Activated CD8-positive, alpha-beta memory T cell treated with anti-CD3 and anti-CD28 coated beads, Interleukin-2, amount 50 U/mL, for 4 hours (primary cell): Measurements from ENCODE around the gene SLC12A9.

Experiments
- DNase-seq: peaks from one replicate; pipeline ENCODE4 v3.0.0-alpha.2; 2020

The SLC12A9 gene

DNA sequence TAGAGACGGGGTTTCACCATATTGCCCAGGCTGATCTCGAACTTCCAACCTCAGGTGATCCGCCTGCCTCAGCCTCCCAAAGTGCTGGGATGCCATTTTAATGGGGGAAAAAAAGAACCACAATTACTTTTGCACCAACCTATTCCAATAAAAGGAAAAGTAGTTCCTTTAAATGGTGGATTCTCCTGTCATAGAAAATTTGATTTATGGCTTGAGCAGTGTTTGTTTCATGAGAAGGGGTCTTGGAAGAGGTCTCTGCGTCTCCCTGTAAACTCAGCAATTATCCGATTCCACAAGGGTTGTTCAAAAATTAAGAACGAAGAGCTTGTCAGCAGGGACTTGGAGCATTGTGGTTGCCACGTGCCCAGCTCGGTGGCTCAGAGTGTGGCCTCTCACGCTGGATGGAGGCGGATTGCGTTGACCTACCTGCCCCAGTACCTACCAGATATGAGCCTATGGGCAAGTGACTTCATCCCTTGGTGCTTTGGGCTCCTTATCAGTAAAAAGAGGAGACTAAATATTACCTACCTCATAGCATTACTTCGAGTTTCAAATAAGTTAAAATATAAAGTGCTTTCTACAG is 11.8 kb downstream of the SLC12A9 start:
- DNase-seq = no peak

DNA sequence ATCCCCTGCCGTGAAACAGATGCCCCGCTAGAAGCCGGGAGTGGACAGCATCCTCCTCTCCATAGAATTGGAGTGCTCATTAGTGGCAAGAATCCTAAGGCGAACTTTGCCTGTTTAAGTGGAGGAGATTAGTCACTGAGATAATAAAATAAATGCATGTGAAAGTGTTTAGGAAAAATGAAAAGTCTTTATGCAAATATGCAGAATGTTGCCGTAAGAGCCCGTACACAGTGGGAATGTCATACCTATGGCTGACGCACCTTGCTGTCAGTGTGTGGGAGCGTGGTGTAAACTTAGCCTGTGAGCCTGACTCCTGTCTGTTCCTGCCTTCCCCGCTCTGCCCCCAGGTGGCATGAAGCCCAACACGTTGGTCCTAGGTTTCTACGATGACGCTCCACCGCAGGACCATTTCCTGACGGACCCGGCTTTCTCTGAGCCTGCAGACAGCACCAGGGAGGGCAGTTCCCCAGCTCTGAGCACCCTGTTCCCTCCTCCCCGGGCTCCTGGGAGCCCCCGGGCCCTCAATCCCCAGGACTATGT is 12.9 kb downstream of the SLC12A9 start:
- no peak for DNase-seq

DNA sequence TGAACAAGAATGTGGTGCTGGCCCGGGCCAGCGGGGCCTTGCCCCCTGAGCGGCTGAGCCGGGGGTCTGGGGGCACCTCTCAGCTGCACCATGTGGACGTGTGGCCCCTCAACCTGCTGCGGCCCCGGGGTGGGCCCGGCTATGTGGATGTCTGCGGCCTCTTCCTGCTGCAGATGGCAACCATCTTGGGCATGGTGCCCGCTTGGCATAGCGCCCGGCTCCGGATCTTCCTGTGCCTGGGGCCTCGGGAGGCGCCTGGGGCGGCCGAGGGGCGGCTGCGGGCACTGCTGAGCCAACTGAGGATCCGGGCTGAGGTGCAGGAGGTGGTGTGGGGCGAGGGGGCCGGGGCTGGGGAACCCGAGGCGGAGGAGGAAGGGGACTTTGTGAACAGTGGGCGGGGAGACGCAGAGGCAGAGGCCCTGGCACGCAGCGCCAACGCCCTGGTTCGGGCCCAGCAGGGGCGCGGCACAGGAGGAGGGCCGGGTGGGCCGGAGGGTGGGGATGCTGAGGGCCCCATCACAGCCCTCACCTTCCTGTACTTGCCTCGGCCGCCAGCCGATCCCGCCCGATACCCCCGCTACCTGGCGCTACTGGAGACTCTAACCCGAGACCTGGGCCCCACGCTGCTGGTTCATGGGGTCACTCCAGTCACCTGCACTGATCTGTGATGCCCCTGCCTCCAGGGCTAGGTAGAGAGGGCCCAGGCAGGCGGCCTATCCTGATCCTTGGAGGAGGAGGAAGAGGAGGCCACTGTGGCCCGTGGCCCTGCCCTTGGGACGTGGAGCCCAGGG is 13.6 kb downstream of the SLC12A9 start:
- peak; percentile 37 for DNase-seq

DNA sequence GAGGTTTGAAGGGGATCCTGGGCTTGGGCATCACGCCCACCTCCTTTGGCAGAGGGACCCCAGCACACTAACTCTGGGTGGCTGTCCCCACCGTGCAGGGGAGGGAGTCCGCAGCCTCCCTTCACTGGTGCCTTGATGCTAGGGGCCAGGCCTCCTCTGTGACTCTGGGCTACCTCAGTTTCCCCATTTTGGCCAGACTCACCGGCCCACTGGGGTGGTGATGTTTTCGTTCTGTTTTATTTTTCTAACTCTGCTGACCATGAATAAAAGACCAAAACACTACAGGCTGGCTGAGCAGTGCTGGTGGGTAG is 14.2 kb downstream of the SLC12A9 start:
- no peak for DNase-seq

DNA sequence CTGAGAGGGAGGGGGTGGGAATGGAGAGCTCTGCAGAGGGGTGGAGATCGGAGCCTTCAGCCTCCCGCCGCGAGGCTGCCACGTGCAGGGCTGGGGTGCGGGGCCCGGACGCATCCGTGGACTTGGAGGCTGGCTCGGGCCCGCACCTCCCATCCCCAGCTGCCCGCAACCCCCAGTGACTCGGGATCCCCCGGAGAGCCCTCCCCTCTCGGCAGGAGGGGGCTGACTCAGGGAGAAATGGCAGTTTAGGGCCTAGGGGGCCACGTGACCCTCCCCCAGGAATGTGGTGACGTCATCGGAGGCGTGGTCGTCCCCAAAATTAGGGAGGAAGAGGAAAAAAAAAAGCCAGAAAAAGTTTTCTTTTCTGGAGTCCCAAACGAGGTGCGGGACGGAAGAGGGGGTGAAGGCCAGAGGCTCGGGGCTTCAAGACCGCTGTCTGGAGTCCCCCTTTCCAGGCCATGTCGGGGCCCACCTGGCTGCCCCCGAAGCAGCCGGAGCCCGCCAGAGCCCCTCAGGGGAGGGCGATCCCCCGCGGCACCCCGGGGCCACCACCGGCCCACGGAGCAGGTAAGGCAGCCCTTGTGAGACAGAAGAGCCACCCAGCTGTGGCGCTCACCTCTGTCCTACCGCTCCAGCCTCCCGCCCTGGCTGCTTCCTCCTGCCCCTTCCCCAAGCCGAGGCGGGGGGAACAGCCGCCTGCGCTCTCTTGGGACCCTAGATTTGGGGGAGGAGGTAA is 14.7 kb downstream of the SLC12A9 start, which contains the start of gene TRIP6:
TRIP6 (plus strand) TSS at position 348 of the 736 bp plus-strand sequence; CDS start at position 459, 111 bp downstream.
- DNase-seq = peak; percentile 71

DNA sequence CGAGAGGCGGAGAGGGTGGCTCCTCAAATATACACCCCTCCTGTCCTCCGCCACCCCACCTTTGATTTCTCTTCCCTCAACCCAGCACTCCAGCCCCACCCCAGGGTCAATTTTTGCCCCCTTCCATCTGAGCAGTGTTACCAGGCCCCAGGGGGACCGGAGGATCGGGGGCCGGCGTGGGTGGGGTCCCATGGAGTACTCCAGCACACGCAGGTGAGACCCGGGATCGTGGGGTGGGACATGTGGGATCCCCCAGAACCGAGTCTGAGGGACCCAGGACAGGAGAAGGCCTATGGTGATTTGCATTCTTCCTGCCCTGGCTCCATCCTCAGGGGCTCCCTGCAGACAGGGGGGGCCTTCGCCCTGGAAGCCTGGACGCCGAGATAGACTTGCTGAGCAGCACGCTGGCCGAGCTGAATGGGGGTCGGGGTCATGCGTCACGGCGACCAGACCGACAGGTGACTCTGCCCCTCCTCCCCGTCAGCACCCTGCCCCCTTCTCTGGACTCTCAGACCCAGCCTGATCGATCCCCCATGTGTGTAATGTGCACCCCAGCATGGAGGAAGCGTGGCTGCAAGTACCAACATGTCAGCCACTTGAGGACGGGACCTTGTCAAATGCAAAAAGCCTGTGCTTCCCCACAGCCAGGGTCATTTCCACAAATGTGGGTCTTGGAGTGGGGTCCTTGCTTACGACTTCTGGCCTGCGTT is 15.4 kb downstream of the SLC12A9 start:
- DNase-seq = no peak

DNA sequence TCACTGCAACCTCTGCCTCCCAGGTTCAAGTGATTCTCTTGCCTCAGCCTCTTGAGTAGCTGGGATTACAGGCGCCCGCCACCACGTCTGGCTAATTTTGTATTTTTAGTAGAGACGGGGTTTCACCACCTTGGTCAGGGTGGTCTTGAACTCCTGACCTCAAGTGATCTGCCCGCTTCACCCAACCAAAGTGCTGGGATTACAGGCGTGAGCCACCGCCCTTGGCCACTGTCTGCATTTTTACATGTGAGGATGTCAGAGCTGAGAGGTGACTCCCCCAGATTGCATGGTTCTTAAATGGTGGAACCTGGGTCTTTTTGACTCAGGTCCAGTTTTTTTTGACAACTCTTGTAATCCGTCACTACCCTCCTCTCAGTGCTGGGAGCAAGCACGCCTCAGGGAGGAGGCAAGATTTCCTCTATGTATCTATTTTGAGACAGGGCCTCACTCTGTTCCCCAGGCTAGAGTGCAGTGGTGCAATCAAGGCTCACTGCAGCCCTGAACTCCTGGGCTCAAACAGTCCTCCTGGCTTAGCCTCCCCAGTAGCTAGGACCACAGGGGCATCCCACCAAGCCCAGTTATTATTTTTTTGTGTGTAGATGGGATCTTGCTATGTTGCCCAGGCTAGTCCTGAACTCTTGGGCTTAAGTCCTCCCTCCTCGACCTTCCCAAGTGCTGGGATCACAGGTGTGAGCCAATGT is 21.2 kb downstream of the SLC12A9 start:
- no peak for DNase-seq

DNA sequence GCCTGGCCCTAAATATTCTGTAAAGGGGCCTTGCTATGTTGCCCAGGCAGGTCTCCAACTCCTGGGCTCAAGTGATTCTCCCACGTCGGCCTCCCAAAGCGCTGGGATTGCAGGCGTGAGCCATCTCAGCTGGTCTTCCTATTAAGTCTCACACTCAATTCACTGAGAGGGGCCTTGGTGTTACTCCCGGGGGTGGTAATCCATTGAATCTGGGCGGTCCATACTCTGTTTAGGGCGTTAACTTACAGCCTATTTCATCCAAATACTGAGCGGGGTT is 21.7 kb downstream of the SLC12A9 start:
- DNase-seq = no peak

DNA sequence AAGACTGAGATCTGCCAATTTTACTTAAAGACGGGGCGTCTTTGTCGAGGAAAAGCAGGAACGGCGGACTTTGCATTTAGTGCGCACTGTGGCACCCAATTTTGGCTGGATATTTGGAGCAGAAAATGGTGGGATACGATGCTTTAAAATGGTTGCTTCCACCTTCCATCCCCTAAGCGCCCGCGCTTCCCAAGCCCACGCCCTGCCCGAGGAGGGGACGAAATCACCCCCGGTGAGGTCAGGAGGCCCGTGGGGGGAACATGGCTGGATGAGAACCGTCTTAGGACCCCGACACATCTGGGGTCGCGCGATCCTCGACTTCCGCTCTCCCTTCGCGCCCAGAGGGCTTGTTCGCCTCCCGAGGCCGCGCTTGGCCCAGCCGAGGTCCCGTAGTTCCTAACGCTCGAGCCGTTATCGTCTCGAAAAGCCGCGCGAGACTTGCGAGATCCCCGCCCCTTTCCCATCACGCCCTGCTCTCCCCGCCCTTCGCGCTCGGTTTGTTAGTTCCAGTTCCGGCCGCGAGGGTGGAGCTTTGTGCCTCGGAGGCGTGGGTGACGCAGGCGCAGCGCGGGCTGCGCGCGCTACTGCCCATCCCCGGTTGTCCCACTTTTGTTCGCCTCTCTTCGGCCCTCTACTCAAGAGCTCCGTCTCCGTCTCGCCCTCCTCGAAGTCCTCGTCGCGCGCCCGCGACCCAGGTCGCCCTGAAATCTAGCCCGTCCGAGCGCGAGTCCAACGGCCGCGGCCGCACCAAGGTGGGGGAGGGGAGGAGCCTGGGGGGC is 22.3 kb downstream of the SLC12A9 start, which contains the start of gene SRRT:
SRRT (plus strand) TSS at position 527 of the 779 bp plus-strand sequence. CDS start 488 bp downstream, outside the sequence.
- peak; percentile 98 for DNase-seq

DNA sequence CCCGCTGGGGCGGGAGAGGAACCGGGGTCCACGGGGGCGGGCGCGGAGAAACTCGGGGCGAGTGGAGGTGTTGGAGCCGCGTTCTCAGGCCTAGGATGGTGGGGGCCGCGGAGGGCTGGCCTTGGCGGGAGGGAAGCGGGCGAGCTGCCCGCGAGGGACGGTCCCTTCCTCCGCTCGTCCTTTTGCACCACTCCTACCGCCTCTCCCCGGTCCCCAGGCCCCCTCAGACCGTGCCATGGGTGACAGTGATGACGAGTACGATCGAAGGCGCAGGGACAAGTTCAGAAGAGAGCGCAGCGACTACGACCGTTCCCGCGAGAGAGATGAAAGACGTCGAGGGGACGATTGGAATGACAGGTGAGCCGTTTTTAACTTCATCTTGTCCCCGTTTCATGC is 22.8 kb downstream of the SLC12A9 start:
- no peak for DNase-seq

DNA sequence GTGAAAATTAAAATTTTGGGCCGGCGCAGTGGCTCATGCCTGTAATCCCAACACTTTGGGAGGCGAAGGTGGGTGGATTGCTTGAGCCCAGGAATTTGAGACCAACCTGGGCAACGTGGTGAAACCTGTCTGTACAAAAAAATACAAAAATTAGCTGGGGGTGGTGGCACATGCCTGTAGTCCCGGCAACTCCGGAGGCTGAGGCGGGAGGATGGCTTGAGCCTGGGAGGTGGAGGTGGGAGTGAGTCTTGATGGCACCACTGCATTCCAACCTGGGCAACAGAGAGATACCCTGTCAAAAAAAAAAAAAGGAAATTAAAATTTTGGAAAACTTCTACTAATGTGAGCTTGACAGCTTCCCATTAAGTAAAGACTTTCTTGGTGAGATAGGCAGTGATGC is 25.5 kb downstream of the SLC12A9 start:
- DNase-seq = no peak

DNA sequence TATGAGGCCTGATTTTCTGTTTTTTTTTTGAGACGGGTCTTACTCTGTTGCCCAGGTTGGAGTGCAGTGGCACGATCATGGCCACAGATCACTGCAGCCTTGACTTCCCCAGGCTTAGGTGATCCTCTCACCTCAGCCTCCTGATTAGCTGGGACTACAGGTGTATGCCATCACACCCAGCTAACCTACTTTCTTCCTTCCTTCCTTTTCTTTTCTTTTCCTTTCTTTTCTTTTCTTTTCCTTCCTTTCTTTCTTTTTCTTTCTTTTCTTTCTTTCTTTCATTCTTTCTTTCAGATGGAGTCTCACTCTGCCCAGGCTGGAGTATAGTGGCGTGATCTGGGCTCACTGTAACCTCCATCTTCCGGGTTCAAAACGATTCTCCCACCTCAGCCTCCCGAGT is 26.2 kb downstream of the SLC12A9 start:
- DNase-seq = no peak

DNA sequence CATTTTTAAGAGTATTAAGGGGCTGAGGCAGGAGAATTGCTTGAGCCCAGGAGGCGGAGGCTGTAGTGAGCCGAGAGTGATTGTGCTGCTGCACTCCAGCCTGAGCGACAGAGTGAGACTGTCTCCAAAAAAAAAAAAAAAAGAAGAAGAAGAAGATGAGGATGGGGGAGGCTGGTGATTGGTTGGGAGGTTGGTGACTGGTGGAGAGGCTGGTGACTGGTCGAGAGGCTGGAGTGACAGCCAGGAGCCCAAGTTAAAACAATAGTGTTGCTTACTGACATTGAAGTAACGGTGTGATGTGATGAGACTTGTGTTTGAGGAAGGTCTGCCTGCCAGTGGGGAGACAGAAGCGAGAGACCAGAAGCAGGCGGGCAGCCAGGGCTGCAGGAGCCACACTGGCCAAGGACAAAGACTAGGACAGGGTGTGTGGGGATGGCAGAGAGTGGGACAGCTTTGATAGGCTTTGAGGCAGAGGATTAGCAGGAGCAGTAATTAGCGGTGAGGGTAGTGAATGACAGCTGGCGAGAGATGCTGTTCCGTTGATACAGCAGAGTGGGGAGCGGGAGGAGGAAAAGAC is 27.3 kb downstream of the SLC12A9 start:
- DNase-seq = no peak

DNA sequence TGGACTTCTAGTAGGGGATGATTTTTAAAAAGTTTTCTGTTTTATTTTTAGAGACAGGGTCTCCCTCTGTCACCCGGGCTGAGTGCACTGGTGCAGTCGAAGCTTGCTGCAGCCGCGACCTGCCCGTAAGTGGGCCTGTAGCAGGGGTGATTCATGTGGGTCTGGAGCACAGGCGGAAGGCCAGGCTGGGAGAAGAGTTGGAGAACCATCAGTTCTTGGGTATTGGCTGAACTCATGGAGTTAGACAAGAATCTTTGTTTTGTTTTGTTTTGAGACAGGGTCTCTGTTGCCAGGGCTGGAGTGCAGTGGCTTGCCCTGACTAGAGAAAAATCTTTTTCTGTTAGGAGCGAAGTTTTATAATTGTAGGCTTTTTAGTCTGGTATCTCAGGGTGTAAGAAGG is 28.1 kb downstream of the SLC12A9 start:
- DNase-seq = no peak

DNA sequence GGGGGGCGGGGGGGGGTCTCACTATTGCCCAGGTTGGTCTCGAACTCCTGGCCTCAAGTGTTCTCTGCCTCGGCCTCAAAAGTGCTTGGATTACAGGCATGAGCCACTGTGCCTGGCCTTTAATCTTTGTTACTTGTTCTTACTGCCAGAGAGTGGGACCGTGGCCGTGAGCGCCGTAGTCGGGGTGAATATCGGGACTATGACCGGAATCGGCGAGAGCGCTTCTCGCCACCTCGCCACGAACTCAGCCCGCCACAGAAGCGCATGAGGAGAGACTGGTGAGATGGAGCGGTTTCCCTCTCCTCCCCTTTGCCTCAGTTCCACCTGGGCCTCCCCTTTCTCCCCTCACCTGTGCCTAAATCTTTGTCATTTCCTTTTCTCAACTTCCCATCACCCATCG is 28.6 kb downstream of the SLC12A9 start:
- DNase-seq = no peak

DNA sequence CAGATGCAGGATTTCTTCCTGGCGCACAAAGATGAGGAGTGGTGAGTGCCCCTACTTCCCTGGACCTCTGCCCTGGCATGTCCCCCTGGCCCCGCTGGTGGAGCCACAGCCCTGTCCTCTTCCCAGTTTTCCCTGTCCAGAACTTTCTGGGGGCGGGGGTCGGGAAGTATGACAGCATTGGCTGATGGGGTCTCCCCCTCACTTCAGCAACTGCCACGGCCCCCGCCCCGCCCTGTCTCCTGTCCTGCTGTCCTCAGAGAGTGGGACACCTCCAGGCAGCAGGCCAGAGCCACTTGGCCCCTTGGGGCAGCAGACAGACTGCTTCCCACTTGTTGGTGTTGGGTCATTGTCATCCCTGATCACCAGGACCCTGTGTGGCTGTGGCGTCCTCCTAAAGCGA is 29.7 kb downstream of the SLC12A9 start:
- DNase-seq = no peak

DNA sequence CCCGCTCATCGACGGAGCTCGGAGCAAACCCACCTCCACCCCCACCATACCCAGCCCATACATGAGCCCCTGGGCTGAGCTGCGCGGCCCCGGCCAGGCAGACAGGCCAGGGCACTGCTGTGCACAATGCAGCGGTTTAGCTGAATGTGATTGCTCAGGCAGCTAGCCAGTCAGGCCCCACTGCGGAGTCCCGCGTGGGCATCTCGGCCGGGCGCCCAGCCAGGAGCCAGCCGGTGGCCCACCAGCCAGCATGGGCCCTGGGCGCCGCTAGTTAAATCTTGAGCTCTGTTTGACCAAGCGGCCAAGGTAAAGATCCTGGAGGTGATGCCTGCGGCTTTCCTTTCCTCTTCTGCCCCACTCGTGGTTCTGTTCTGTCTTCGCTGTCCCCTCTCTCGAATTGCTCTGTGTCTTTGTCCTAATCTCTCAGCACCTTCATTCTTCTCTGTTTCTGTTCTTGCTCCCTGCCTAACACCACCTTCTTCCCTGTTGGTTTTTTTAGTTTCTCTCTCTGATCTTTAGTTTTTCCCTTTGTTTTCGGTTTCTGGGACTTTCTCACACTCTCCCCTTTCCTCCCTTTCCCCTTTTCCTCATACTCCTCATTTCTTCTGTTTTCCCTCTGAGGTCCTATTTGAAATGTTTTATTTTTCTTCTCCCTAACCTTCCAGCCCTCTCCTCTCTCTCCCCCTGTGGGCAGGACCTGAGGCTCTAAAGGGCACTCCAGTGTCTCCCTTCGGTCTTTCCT is 30.4 kb downstream of the SLC12A9 start:
- DNase-seq = no peak

DNA sequence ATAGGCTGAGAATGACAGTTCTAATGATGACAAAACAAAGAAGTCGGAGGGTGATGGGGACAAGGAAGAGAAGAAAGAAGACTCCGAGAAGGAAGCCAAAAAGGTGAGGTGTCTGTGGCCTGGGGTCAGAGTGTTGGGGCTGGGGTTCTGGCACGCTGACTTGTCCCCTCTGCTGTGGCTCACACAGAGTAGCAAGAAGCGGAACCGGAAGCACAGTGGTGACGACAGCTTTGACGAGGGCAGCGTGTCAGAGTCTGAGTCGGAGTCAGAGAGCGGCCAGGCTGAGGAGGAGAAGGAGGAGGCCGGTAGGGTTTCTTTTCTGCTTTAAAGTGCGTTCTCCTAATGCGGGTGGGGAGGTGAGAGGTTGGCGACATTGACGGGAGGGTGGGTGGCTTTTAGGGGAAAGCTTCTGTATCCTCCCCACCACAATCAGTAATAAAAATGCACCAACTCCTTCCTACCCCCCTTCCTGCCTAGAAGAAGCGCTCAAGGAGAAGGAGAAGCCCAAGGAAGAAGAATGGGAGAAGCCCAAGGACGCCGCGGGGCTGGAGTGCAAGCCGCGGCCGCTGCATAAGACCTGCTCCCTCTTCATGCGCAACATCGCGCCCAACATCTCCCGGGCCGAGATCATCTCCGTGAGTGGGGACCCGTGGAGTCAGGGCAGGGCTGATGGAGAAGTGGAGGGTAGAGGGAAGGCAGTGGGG is 32.4 kb downstream of the SLC12A9 start:
- peak; percentile 50 for DNase-seq

DNA sequence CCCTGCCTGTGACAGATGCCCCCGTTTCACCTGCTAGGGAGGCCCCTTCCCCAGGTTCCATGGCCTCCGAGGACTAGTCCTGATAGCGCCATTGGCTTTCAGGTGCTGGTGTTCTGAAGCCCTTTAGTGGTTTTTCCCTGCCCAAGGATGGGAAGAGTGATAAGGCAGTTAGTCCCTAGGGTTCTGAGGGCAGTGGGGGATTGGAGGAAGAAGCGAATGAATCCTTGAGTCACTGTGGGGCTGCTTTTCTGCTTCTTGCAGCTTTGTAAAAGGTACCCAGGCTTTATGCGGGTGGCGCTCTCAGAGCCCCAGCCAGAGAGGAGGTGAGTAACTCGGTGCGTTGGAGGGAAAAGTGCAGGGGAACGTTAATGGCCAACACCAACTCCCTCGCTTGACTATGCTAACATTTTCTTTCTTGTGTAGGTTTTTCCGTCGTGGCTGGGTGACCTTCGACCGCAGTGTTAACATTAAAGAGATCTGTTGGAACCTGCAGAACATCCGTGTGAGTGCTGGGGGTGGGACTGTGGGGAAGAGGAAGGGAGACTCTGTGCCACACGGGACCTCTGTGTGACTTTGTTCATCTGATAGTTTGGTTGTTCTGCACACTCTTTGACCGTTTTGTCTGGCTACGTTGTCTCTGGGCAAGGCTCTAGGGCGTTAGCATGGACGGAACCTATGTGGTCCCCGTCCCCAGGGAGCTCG is 33.1 kb downstream of the SLC12A9 start:
- DNase-seq = no peak
